Renal pelvis (tissue), 4 donors: ENCODE data around the gene NAA10. TPM values are rescaled to one million over a fixed set of nuclear protein-coding genes. Genes with fewer than 3 reads are reported as not detected.

Experiments used
- DNase-seq: peaks from one replicate; pipeline ENCODE4 v3.0.0-alpha.2; 2013
- polyA plus RNA-seq, 3 donors: library from polyadenylated mRNA; unstranded; fragments of 120-200 nt; gene quantifications; one replicate each; pipeline ENCODE4 v1.2.1, GENCODE V29; 2013; ENCODE audit not compliant: insufficient read length in 3 of 3

The NAA10 gene
- polyA plus RNA-seq, 3 donors = 79.4 to 80.9 (median 79.6) TPM

GRCh38 chrX:153969125-153969903, 34.5 kb upstream of the NAA10 start:
- DNase-seq = no peak

DNA sequence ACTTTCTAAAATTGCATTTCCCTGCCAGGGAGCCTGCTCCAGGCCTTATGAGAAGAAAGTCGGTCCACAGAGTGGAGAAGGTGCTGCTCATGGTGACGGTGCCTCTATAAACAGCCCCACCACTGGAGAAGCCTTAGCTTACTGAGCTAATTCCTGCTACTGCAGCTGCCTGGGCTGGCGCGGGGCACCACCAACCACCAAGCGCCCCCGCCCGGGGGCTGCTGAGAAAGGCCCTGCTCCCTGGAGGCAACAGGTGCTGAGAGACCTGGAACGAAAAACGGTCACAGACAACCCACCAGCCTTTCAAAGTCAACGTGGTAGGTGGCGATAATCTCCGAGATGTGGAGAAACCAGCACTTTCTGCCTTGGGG, 33.9 kb upstream of the NAA10 start:
- no peak for DNase-seq

- no peak for DNase-seq
Measured at GRCh38 chrX:153968255-153968654, 33.4 kb upstream of the NAA10 start.

DNA sequence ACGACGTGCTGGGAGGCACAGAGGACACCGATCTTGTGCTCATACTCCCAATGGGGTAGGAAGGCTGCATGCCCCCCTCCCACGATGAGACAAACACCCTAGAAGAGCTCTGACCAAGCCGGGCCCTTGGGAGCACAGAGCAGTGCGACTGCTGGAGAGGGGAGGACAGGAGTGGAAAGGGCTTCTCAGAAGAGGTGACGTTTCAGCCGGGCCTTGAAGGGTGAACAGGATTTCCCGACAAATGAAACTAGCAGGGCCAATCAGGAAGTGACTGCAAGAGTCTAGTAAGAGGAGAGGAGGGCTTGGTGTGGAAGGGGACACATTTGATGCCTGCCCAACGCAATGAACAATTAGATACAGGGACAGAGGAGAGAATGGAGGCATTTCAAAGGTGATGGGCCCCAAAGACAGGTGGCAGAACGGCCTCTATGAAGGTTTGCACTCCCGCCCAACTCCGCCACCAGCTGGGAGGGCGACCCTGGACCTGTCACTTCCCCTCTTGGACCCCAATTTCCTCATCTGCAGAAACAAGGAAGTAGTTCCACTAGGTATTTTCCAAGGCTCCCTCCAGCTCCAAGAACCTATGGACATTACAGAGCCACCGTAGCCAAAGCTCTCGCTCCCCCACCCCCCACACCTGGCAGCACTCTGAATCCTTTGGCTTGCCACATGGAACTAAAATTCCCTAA, 32.8 kb upstream of the NAA10 start:
- no peak for DNase-seq

- no peak for DNase-seq
Measured at GRCh38 chrX:153966841-153967535, 32.2 kb upstream of the NAA10 start.

- DNase-seq = no peak
Measured at GRCh38 chrX:153966283-153966688, 31.4 kb upstream of the NAA10 start.

DNA sequence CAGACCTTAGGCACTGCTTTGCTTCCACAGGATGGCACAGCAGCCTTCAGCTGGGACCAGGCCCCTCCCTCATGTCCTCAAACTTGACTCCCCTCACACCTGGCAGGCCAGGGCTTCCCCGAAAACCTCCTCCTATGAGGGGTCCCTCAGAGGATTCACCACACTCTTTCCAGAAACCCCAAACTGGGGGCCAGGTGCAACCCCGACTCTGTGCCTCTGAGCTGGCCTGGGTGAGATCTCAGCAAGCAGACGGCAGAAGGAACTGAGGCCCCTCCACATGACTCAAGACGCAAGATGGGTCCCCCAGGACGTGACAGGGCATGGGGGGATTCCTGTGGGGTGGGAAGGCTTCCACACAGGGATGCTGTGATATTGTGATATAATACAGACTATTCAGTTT, 30.6 kb upstream of the NAA10 start:
- no peak for DNase-seq

GRCh38 chrX:153964105-153964504, 29.3 kb upstream of the NAA10 start:
- no peak for DNase-seq

DNA sequence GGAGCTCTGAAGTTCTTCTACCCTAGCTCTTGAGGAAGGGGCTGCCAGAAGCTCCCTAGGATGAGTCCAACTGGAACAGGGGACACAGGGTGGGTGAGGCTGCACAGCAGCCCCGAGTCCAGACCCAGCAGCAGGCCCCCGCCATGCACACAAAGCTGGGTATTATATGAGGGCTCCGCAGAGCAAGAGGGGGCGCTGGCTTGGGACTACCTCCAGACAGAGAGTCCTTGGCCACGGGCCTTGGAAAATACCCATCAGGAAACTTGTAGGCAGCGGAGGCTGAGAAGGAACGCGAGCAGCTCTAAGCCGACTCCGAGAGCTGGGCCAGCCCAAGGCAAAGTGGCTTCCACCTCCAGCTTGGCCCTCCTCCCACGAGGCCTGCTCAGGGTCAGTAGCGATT, 28.7 kb upstream of the NAA10 start:
- DNase-seq = no peak

GRCh38 chrX:153961292-153961691, 26.5 kb upstream of the NAA10 start:
- DNase-seq = no peak

DNA sequence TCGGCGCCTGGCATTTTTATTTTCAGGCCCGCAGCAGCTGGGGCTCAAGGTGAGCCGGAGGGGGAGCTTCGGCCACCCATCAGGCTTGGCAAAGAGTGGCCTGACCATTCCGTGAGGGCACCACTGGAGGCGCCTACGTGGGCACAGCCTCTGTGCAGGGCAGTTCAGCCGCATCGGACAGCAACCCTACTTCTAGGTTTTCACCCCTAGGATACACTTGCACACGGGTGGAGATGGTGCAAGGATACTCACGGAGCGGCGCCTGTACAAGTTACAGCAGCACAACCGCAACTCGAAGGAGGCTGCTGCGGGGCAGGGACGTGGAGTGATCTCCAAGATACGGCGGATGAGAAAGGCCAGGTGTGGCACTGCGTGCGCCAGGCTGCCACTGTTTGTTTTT, 25.9 kb upstream of the NAA10 start:
- DNase-seq = no peak

DNA sequence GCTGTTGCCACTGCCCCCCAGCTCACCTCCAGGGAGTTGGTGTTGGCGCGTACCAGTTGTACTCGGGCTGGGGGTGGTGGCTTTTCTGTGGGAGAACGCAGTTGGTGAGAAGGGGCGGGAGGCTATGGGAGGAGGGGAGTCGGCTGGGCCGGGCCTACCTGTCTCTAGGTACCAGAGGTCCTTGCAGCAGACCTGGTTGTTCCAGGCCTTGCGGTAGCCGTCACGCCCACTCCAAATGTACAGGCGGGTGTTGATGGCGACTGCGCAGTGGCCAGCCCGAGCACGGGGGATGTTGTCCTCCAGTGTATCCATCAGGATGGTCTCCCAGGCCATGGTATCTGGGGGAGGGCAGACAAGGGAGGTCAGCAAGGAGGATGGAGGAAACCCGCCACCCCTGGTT, 25.2 kb upstream of the NAA10 start:
- DNase-seq = no peak

DNA sequence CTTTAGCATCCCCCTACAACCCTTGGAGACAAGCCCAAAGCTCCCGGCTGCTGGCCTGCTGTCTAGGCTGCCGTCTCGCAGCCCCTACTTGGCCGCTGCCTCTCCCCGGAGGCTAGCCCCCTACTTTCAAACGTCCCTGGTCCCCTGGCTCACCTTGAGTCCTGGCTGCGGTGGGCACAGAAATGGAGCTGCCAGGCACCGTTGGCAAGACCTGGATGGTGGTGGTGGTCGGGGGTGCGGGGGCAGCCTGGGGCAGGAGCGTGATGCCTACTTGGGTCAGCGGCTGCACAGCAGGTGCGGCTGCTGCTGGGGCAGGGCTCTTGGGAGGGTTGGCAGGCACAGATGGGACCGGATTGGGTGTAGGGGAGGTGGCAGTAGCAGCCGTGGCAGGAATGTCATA, 24.8 kb upstream of the NAA10 start:
- DNase-seq = no peak

GRCh38 chrX:153958605-153959004, 23.8 kb upstream of the NAA10 start:
- no peak for DNase-seq

- no peak for DNase-seq
Measured at GRCh38 chrX:153957224-153957623, 22.4 kb upstream of the NAA10 start.

GRCh38 chrX:153956044-153956907, 21.4 kb upstream of the NAA10 start:
- no peak for DNase-seq

DNA sequence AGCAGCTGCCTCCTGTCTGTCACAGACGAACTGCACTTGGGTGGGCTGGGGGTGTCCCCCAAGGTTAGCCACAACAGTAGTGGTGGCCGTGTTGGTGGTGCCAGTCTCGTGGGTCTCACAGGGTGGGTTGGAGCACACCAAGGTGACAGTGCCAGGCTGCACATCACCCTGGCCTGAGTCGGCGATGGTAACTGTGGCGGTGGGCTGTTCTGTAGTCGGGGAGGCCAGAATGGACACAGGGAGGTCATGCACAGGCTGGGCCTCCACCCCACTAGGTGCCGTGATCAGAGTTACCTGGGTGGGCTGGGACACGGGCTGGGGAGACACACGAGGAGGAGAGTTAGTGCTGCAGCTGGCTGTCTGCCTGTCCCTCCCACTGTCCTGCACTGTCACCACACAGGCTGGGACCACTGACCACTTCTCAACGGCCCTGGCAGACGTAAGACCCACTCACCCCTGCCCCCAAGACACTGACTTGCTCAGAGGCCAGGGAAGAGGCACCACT, 20.4 kb upstream of the NAA10 start:
- DNase-seq = no peak

- no peak for DNase-seq
Measured at GRCh38 chrX:153954558-153955227, 19.9 kb upstream of the NAA10 start.

DNA sequence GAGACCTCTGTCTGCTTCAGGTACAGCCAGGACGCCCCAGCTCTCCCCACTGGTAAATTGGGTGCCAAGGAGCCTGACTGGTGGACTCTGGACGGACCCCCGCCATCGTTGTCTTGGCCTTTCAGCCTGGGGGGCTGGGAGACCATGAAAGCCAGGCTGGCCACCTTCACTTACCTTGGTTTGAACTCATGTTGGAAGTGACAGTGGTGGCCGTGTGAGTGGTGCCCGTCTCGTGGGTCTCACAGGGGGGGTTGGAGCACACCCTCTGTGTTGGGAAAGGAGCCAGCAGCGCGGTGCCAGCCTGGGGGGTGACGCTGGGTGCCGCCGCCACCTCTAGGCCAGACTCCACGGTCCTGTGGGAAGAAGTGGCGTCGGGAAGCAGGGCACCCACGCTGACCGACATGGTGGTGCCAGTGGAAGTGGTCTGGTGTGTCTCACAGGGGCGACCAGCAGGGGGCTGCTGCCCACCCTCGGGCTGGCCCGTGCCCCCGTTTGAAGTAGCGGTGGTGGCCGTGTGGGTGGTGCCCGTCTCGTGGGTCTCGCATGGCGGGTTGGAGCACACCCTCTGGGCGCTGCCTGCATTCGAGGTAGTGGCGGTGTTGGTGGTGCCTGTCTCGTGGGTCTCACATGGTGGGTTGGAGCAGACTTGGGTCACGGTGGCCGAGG, 19.2 kb upstream of the NAA10 start:
- DNase-seq = no peak

GRCh38 chrX:153953342-153953830, 18.5 kb upstream of the NAA10 start:
- DNase-seq = peak; percentile 45
